ENCODE results near the gene KRTAP10-1.

DNA sequence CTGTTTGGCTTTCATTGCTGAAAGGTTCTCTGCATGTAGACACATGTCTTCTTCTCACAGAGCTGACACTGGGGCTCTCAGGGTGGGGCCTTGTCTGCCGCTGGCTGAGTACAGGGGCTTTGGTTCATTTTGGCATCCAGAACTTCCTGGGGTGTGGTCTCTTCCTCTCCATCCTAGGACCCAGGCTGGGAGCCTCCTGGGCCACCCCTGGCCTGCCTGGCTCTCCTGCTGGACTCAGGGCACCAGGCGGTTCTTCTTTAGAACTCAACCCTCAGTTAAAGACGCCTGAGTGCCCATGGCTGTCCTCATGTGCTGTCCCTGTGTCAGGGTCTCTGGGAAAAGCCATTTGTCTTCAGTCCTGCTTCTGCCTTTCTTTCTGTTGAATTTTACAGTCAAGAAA, 45.9 kb upstream of the KRTAP10-1 start:
- TF ChIP-seq, protein P1, sequence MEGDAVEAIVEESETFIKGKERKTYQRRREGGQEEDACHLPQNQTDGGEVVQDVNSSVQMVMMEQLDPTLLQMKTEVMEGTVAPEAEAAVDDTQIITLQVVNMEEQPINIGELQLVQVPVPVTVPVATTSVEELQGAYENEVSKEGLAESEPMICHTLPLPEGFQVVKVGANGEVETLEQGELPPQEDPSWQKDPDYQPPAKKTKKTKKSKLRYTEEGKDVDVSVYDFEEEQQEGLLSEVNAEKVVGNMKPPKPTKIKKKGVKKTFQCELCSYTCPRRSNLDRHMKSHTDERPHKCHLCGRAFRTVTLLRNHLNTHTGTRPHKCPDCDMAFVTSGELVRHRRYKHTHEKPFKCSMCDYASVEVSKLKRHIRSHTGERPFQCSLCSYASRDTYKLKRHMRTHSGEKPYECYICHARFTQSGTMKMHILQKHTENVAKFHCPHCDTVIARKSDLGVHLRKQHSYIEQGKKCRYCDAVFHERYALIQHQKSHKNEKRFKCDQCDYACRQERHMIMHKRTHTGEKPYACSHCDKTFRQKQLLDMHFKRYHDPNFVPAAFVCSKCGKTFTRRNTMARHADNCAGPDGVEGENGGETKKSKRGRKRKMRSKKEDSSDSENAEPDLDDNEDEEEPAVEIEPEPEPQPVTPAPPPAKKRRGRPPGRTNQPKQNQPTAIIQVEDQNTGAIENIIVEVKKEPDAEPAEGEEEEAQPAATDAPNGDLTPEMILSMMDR (conservative IDR thresholded peaks at IDR 0.05; ENCODE audit: low read depth, low read length): no peak
- no peak for TF ChIP-seq EZH2phosphoT487 (IDR thresholded peaks at IDR 0.05; ENCODE audit: borderline replicate concordance, low read length)
